WTC11 (cell line): ENCODE data around the gene PPP1R9A.

ENCODE experiments used
- CREB1 ChIP-seq: sonication (generic); formaldehyde crosslinking; IDR thresholded peaks from 2 replicates; pipeline ENCODE4 v1.8.0; 2023; ENCODE audit warnings: mild to moderate bottlenecking, missing genetic modification reagents
- CTCF ChIP-seq: fragments of 200-600 bp; IDR thresholded peaks from 2 replicates; pipeline ENCODE4 v1.8.0; 2022; ENCODE audit warnings: antibody characterized with exemption
- E2F1 ChIP-seq: sonication (generic); formaldehyde crosslinking; IDR thresholded peaks from 2 replicates; pipeline ENCODE4 v1.8.0; 2022; ENCODE audit warnings: mild to moderate bottlenecking, missing genetic modification reagents
- JAZF1 ChIP-seq: fragments of 250-450 bp; sonication (Bioruptor Pico); IDR thresholded peaks from 2 replicates; pipeline ENCODE4 v1.9.0; 2021; ENCODE audit warnings: moderate library complexity, mild to moderate bottlenecking, inconsistent platforms
- PRDM15 ChIP-seq: sonication (generic); formaldehyde crosslinking; IDR thresholded peaks from 2 replicates; pipeline ENCODE4 v1.8.0; 2022; ENCODE audit warnings: missing genetic modification reagents
- TCF7 ChIP-seq: sonication (generic); formaldehyde crosslinking; IDR thresholded peaks from 2 replicates; pipeline ENCODE4 v1.8.0; 2022; ENCODE audit warnings: mild to moderate bottlenecking, low read depth, missing genetic modification reagents, moderate library complexity
- ZNF512 ChIP-seq: sonication (generic); formaldehyde crosslinking; IDR thresholded peaks from 2 replicates; pipeline ENCODE4 v1.8.1; 2022; ENCODE audit warnings: missing genetic modification reagents, borderline replicate concordance

GRCh38 chr7:95204618-95205017 is 297.2 kb downstream of the PPP1R9A start:
- TF ChIP-seq CTCF (no peak), E2F1 (CRISPR knock-in tag) (no peak), ZNF512 (no peak), PRDM15 (CRISPR knock-in tag) (no peak), TCF7 (no peak), JAZF1 (CRISPR knock-in tag) (no peak), CREB1 (CRISPR knock-in tag) (no peak)
